WTC11 (cell line): ENCODE measurements around the gene GIPR.

Experiments used
- ATF1 ChIP-seq: sonication (generic); formaldehyde crosslinking; IDR thresholded peaks from 2 replicates; pipeline ENCODE4 v1.8.1; 2023; ENCODE audit warnings: mild to moderate bottlenecking, moderate library complexity, missing genetic modification reagents
- CTCF ChIP-seq: fragments of 200-600 bp; IDR thresholded peaks from 2 replicates; pipeline ENCODE4 v1.8.0; 2022; ENCODE audit warnings: antibody characterized with exemption
- FOXK1 ChIP-seq: sonication (generic); formaldehyde crosslinking; IDR thresholded peaks from 2 replicates; pipeline ENCODE4 v1.8.0; 2022; ENCODE audit warnings: mild to moderate bottlenecking, moderate library complexity, missing genetic modification reagents
- MAX ChIP-seq: sonication (generic); formaldehyde crosslinking; IDR thresholded peaks from 2 replicates; pipeline ENCODE4 v1.8.0; 2022; ENCODE audit warnings: mild to moderate bottlenecking, missing genetic modification reagents
- NFE2L1 ChIP-seq: sonication (generic); formaldehyde crosslinking; IDR thresholded peaks from 2 replicates; pipeline ENCODE4 v1.8.1; 2023; ENCODE audit warnings: missing genetic modification reagents
- OVOL2 ChIP-seq: fragments of 250-450 bp; sonication (Bioruptor Pico); IDR thresholded peaks from 2 replicates; pipeline ENCODE4 v1.9.0; 2021; ENCODE audit warnings: mild to moderate bottlenecking, borderline replicate concordance
- STAT6 ChIP-seq: sonication (generic); formaldehyde crosslinking; conservative IDR thresholded peaks from 2 replicates; pipeline ENCODE4 v1.8.1; 2023; ENCODE audit warnings: mild to moderate bottlenecking, low read depth, missing genetic modification reagents, moderate library complexity
- ZBTB21 ChIP-seq: sonication (generic); formaldehyde crosslinking; IDR thresholded peaks from 2 replicates; pipeline ENCODE4 v1.8.1; 2023; ENCODE audit warnings: mild to moderate bottlenecking, missing genetic modification reagents, borderline replicate concordance
- ZNF219 ChIP-seq: sonication (generic); formaldehyde crosslinking; IDR thresholded peaks from 2 replicates; pipeline ENCODE4 v1.8.0; 2023; ENCODE audit warnings: missing genetic modification reagents, mild to moderate bottlenecking, borderline replicate concordance
- ZNF232 ChIP-seq: sonication (generic); formaldehyde crosslinking; IDR thresholded peaks from 2 replicates; pipeline ENCODE4 v1.8.0; 2022; ENCODE audit warnings: mild to moderate bottlenecking, missing genetic modification reagents
- ZNF532 ChIP-seq: fragments of 250-450 bp; sonication (Bioruptor Pico); IDR thresholded peaks from 2 replicates; pipeline ENCODE4 v1.9.0; 2021; ENCODE audit warnings: mild to moderate bottlenecking, borderline replicate concordance
- TF ChIP-seq, protein P1 (sequence below): sonication (generic); formaldehyde crosslinking; IDR thresholded peaks from 2 replicates; pipeline ENCODE4 v1.8.1; 2022; ENCODE audit warnings: missing genetic modification reagents, borderline replicate concordance
- TF ChIP-seq, protein P2 (sequence below): sonication (generic); formaldehyde crosslinking; IDR thresholded peaks from 2 replicates; pipeline ENCODE4 v1.8.1; 2022; ENCODE audit warnings: mild to moderate bottlenecking, moderate library complexity, missing genetic modification reagents
- TF ChIP-seq, protein P3 (sequence below): sonication (generic); formaldehyde crosslinking; IDR thresholded peaks from 2 replicates; pipeline ENCODE4 v1.8.1; 2023; ENCODE audit warnings: mild to moderate bottlenecking, missing genetic modification reagents, moderate library complexity

DNA sequence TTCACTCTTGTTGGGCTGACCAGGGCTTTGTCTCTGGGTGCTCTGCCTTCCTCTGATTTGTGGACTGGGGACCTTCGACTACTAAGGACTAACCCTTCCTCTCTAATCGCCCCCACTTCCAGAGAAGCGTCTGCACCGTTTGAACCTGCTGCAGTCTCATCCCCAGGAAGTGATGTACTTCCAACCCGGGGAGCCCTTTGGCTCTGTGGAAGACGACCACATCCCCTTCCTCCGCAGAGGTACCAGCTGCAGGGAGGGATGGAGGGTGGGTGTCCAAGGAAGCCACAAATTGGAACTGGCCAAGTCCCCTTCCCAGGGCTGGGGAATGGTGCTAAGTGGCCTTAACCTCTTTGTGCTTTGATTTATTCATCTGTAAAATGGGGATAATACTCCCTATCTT, 33.7 kb downstream of the GIPR start:
- TF ChIP-seq CTCF (no peak), FOXK1 (CRISPR knock-in tag) (no peak), ZNF532 (CRISPR knock-in tag) (no peak), OVOL2 (CRISPR knock-in tag) (no peak), ZBTB21 (CRISPR knock-in tag) (no peak), ATF1 (CRISPR knock-in tag) (no peak), ZNF232 (CRISPR knock-in tag) (no peak), MAX (CRISPR knock-in tag) (no peak), NFE2L1 (CRISPR knock-in tag) (no peak), ZNF219 (no peak), STAT6 (CRISPR knock-in tag) (no peak)
- TF ChIP-seq, protein P1, sequence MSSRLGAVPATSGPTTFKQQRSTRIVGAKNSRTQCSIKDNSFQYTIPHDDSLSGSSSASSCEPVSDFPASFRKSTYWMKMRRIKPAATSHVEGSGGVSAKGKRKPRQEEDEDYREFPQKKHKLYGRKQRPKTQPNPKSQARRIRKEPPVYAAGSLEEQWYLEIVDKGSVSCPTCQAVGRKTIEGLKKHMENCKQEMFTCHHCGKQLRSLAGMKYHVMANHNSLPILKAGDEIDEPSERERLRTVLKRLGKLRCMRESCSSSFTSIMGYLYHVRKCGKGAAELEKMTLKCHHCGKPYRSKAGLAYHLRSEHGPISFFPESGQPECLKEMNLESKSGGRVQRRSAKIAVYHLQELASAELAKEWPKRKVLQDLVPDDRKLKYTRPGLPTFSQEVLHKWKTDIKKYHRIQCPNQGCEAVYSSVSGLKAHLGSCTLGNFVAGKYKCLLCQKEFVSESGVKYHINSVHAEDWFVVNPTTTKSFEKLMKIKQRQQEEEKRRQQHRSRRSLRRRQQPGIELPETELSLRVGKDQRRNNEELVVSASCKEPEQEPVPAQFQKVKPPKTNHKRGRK (CRISPR knock-in tag) = no peak
- TF ChIP-seq, protein P2, sequence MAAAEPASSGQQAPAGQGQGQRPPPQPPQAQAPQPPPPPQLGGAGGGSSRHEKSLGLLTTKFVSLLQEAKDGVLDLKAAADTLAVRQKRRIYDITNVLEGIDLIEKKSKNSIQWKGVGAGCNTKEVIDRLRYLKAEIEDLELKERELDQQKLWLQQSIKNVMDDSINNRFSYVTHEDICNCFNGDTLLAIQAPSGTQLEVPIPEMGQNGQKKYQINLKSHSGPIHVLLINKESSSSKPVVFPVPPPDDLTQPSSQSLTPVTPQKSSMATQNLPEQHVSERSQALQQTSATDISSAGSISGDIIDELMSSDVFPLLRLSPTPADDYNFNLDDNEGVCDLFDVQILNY (CRISPR knock-in tag) = no peak
- TF ChIP-seq, protein P3, sequence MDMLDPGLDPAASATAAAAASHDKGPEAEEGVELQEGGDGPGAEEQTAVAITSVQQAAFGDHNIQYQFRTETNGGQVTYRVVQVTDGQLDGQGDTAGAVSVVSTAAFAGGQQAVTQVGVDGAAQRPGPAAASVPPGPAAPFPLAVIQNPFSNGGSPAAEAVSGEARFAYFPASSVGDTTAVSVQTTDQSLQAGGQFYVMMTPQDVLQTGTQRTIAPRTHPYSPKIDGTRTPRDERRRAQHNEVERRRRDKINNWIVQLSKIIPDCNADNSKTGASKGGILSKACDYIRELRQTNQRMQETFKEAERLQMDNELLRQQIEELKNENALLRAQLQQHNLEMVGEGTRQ (CRISPR knock-in tag) = no peak
